Upper lobe of left lung (tissue), 6 donors: ENCODE data around the gene RAB20. TPM values are rescaled to one million over a fixed set of nuclear protein-coding genes. Genes with fewer than 3 reads are reported as not detected.

ENCODE experiments used
- ATAC-seq, 2 donors: fragments of 200-7000 bp; cut with Tn5 transposase; one replicate each; pipeline ENCODE4 v1.9.1; 2022; ENCODE audit warnings: mild to moderate bottlenecking in 2 of 2, moderate library complexity in 2 of 2; ENCODE audit not compliant: low FRiP score in 2 of 2
- DNase-seq, 2 donors: peaks; one replicate each; pipeline ENCODE4 v3.0.0-alpha.2; 2019 to 2020
- H3K27ac ChIP-seq, 4 donors: fragments of 200-600 bp; sonication (generic); one replicate each; pipeline ENCODE4 v1.5.1; 2016 to 2019
- H3K27me3 ChIP-seq, 4 donors: fragments of 200-600 bp; sonication (generic); one replicate each; pipeline ENCODE4 v1.5.1; 2017 to 2019
- H3K36me3 ChIP-seq, 4 donors: fragments of 200-600 bp; sonication (generic); one replicate each; pipeline ENCODE4 v1.5.1; 2016 to 2019
- H3K4me1 ChIP-seq, 4 donors: fragments of 200-600 bp; sonication (generic); one replicate each; pipeline ENCODE4 v1.5.1; 2018 to 2019
- H3K4me3 ChIP-seq, 4 donors: fragments of 200-600 bp; sonication (generic); one replicate each; pipeline ENCODE4 v1.5.1; 2017 to 2019; ENCODE audit warnings: mild to moderate bottlenecking in 2 of 4, moderate library complexity in 1 of 4
- H3K9me3 ChIP-seq, 4 donors: fragments of 200-600 bp; sonication (generic); one replicate each; pipeline ENCODE4 v1.5.1; 2018 to 2019
- CTCF ChIP-seq, 6 experiments: fragments of 450-650 bp in 4 of 6; fragments of 200-600 bp in 2 of 6; sonication (generic) in 2 of 6; IDR thresholded peaks; one replicate each; pipeline ENCODE4 v1.5.1; 2016 to 2019; ENCODE audit warnings: antibody characterized with exemption in 6 of 6
- EP300 ChIP-seq, 4 donors: sonication (generic); formaldehyde crosslinking; IDR thresholded peaks; one replicate each; pipeline ENCODE4 v1.5.1; 2017; ENCODE audit warnings: antibody characterized with exemption in 4 of 4, control low read depth in 2 of 4
- POLR2A ChIP-seq, 4 donors: fragments of 450-650 bp; IDR thresholded peaks; one replicate each; pipeline ENCODE4 v1.5.1; 2016 to 2017; ENCODE audit warnings: antibody characterized with exemption in 4 of 4, mild to moderate bottlenecking in 2 of 4
- POLR2AphosphoS5 ChIP-seq, 2 donors: sonication (generic); formaldehyde crosslinking; IDR thresholded peaks; one replicate each; pipeline ENCODE4 v1.5.1; 2017; ENCODE audit warnings: antibody characterized with exemption in 2 of 2
- WGBS, 2 donors: methylation state at CpG; one replicate each; pipeline ENCODE4 v1.1.5; 2017 to 2018; 5-methylcytosine and 5-hydroxymethylcytosine counted together
- total RNA-seq, 6 donors: library from RNA; depleted of rRNA in 4 of 6; stranded (reverse); fragments of >200 nt in 4 of 6; gene quantifications; one replicate each; pipeline versions ENCODE4 v1.1.0 to v1.2.1, GENCODE V29; 2016 to 2021
- donor health status: DM: no; HTN: no; CAD: no; lungs with moderate emphysema.
- donor health status: DM: no; HTN: yes; CAD: no; lungs with severe emphysema.

The RAB20 gene
- total RNA-seq, 6 donors from 2014 or later, result 46.7 to 80.7 (median 57.8) TPM

- ATAC-seq (no peak), DNase-seq (no peak)
- peak overlapping the region in 3 of 4 donors; percentile 54 to 87 (median 85) for H3K27ac ChIP-seq
- peaks cover 54 to 86% (median 77%) of the 10 kb centered on the region in 4 donors for H3K4me1 ChIP-seq
- WGBS, 2 donors, result 82 to 87% methylated on average over 5 of the region's 5 CpGs
- no peaks in the 10 kb centered on the region for H3K27me3 ChIP-seq
- H3K4me3 ChIP-seq, result no peak overlapping the region
- peaks cover 0 to 26% (median 4%) of the 10 kb centered on the region in 4 donors for H3K36me3 ChIP-seq
- no peaks in the 10 kb centered on the region for H3K9me3 ChIP-seq
- no peak for TF ChIP-seq POLR2A (IDR thresholded peaks at IDR 0.05)
- no peak for TF ChIP-seq EP300 (IDR thresholded peaks at IDR 0.05)
- TF ChIP-seq CTCF (IDR thresholded peaks at IDR 0.05), result no peak
- no peak for TF ChIP-seq POLR2AphosphoS5 (IDR thresholded peaks at IDR 0.05)
These were observed 38.8 kb downstream of the RAB20 start for GRCh38 chr13:110522721-110523120.

- H3K4me1 ChIP-seq, result peaks cover 49 to 86% (median 69%) of the 10 kb centered on the region in 4 donors
- no peaks in the 10 kb centered on the region for H3K9me3 ChIP-seq
- DNase-seq, result peak in 1 of 2 donors; percentile 91
- no peak for ATAC-seq
- peak; percentile 73 to 75 for TF ChIP-seq POLR2AphosphoS5 (IDR thresholded peaks at IDR 0.05)
- peak in 1 of 4 donors; percentile 63 for TF ChIP-seq POLR2A (IDR thresholded peaks at IDR 0.05)
- TF ChIP-seq EP300 (IDR thresholded peaks at IDR 0.05), result peak in 1 of 4 donors; percentile 95
- TF ChIP-seq CTCF (IDR thresholded peaks at IDR 0.05), result no peak
- no peak overlapping the region for H3K4me3 ChIP-seq
- H3K27ac ChIP-seq, result peak overlapping the region; percentile 54 to 87 (median 82)
- 37 to 43% methylated on average over 7 of the region's 7 CpGs for WGBS, 2 donors
- H3K27me3 ChIP-seq, result no peaks in the 10 kb centered on the region
- peaks cover 0 to 26% (median 4%) of the 10 kb centered on the region in 4 donors for H3K36me3 ChIP-seq
These were observed 39.6 kb downstream of the RAB20 start for GRCh38 chr13:110521946-110522345.

GRCh38 chr13:110521296-110521680 lies 40.2 kb downstream of the RAB20 start:
- Histone ChIP-seq H3K4me1 (peaks cover 44 to 79% (median 63%) of the 10 kb centered on the region in 4 donors), H3K9me3 (no peaks in the 10 kb centered on the region), H3K27me3 (no peaks in the 10 kb centered on the region), H3K4me3 (no peak overlapping the region), H3K36me3 (peaks cover 0 to 26% (median 4%) of the 10 kb centered on the region in 4 donors), H3K27ac (peak overlapping the region; percentile 54 to 87 (median 82))
- ATAC-seq (no peak), DNase-seq (peak in 1 of 2 donors; percentile 50)
- TF ChIP-seq CTCF (IDR thresholded peaks at IDR 0.05) (no peak), EP300 (IDR thresholded peaks at IDR 0.05) (no peak), POLR2AphosphoS5 (IDR thresholded peaks at IDR 0.05) (no peak), POLR2A (IDR thresholded peaks at IDR 0.05) (no peak)
- 59% methylated on average over 5 to 10 of the region's 10 CpGs for WGBS, 2 donors

- H3K9me3 ChIP-seq, result no peaks in the 10 kb centered on the region
- peaks cover 41 to 74% (median 57%) of the 10 kb centered on the region in 4 donors for H3K4me1 ChIP-seq
- DNase-seq, result peak; percentile 61 to 95
- ATAC-seq, result peak; percentile 53 to 85
- TF ChIP-seq POLR2AphosphoS5 (IDR thresholded peaks at IDR 0.05), result peak; percentile 93 to 97
- TF ChIP-seq EP300 (IDR thresholded peaks at IDR 0.05), result peak; percentile 95 to 99 (median 98)
- TF ChIP-seq POLR2A (IDR thresholded peaks at IDR 0.05), result peak in 1 of 4 donors; percentile 73
- peak in 1 of 6 experiments; percentile 7 for TF ChIP-seq CTCF (IDR thresholded peaks at IDR 0.05)
- 38 to 44% methylated on average over 5 to 16 of the region's 16 CpGs for whole genome bisulfite sequencing, 2 donors
- no peaks in the 10 kb centered on the region for H3K27me3 ChIP-seq
- H3K27ac ChIP-seq, result peak overlapping the region; percentile 54 to 87 (median 82)
- peaks cover 0 to 26% (median 4%) of the 10 kb centered on the region in 4 donors for H3K36me3 ChIP-seq
- H3K4me3 ChIP-seq, result no peak overlapping the region
These were observed 40.9 kb downstream of the RAB20 start for GRCh38 chr13:110520431-110521295.
